ENCODE data around the gene CES4A. TPM values are rescaled to one million over a fixed set of nuclear protein-coding genes. Genes with fewer than 3 reads are reported as not detected.
"Not testable (repeated sequence)": the region's sequence is repeated elsewhere in the genome, so short reads cannot be mapped to it uniquely, and the experiment has no call there.

CES4A gene
- polyA plus RNA-seq, 1 experiment = 2.8 TPM

DNA sequence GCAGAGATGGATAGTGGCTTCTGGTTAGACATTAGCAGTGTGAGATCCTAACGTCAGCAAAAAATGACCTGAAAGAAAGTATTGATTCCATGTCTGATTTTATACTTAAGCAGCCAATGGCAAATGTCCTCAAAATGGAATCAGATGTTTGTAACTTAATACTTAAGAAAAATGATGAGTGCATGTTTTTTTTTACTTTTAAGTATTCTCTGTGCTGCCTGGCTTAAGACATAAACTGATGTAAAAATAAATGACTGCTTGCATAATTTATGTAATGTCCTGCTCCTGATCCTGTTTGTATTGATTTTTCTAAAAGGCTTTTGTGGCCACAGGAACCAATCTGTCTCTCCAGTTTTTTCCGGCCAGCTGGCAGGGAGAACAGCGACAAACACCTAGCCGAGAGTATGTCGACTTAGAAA, 47.9 kb downstream of the CES4A start:
- Histone ChIP-seq H3K4me3 (ENCODE audit: low read depth, low read length) (no peak overlapping the region), H3K27ac (ENCODE audit: low read depth, low read length) (no peak overlapping the region), H3K27me3 (ENCODE audit: control insufficient read depth, insufficient read depth, low read length) (no peaks in the 10 kb centered on the region), H3K9me3 (ENCODE audit: control insufficient read depth, insufficient read depth, low read length) (no peaks in the 10 kb centered on the region)
- TF ChIP-seq, protein P1, sequence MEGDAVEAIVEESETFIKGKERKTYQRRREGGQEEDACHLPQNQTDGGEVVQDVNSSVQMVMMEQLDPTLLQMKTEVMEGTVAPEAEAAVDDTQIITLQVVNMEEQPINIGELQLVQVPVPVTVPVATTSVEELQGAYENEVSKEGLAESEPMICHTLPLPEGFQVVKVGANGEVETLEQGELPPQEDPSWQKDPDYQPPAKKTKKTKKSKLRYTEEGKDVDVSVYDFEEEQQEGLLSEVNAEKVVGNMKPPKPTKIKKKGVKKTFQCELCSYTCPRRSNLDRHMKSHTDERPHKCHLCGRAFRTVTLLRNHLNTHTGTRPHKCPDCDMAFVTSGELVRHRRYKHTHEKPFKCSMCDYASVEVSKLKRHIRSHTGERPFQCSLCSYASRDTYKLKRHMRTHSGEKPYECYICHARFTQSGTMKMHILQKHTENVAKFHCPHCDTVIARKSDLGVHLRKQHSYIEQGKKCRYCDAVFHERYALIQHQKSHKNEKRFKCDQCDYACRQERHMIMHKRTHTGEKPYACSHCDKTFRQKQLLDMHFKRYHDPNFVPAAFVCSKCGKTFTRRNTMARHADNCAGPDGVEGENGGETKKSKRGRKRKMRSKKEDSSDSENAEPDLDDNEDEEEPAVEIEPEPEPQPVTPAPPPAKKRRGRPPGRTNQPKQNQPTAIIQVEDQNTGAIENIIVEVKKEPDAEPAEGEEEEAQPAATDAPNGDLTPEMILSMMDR (IDR thresholded peaks at IDR 0.05; ENCODE audit: low read depth, low read length) = no peak
- ChIA-PET CTCF (no interaction called here), POLR2A (no interaction called here)
- no peak for DNase-seq (ENCODE audit: low read depth, low spot score)

DNA sequence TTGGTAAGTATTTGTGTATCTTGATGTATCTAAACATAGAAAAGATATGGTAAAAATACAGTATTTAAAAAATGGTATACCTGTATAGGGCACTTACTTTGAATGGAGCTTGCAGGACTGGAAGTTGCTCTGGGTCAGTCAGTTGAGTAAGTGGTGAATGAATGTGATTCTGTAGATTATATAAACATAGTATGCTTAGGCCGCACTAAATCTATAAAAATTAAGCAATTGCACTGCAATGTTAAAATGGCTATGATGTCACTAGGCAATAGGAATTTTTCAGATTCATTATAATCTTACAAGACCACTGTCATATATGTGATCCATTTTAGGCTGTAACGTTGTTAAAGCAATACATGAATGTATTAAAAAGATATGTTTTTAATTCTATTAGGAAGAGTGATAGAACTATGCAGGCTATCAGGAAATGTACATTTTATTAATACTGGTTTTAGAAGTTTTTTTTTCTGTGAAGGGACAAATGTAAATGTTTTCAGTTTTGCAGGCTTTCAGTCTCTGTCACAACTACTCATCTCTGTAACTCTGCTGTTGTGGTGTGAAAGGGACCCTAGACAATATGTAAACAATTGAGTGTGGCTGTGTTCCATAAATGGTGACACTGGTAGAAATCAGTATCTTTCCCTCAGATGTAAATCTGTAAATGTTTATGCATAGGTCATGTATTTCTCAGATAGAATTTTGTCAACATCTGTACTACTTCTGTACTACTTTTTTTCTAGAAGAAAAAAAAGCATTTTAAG, 51.1 kb downstream of the CES4A start:
- no peaks in the 10 kb centered on the region for H3K27me3 ChIP-seq (ENCODE audit: control insufficient read depth, insufficient read depth, low read length)
- no peaks in the 10 kb centered on the region for H3K9me3 ChIP-seq (ENCODE audit: control insufficient read depth, insufficient read depth, low read length)
- TF ChIP-seq, protein P1 (IDR thresholded peaks at IDR 0.05; ENCODE audit: low read depth, low read length) = no peak
- ChIA-PET POLR2A (no interaction called here), CTCF (no interaction called here)
- H3K27ac ChIP-seq (ENCODE audit: low read depth, low read length) = no peak overlapping the region
- no peak for DNase-seq (ENCODE audit: low read depth, low spot score)
- H3K4me3 ChIP-seq (ENCODE audit: low read depth, low read length) = no peak overlapping the region

DNA sequence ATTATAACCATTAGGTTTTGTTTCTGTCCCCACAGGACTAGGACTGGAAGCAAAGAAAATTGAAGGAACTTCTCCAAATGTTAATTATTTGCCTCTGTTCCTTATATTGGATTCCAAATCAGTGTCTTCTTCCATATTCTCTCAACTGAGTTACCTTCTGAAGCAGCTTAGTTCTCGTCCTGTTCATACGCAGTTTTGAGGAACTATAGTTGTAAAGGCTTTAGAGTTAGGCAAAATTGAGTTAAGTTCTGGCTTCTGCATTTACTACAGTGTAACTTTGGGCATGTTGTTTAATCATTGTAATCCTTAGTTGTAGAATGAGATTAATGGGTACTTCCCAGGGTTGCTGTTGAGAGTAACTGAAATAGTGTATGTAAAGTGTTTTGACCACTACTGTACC, 51.8 kb downstream of the CES4A start:
- TF ChIP-seq, protein P1 (IDR thresholded peaks at IDR 0.05; ENCODE audit: low read depth, low read length) = no peak
- H3K9me3 ChIP-seq (ENCODE audit: control insufficient read depth, insufficient read depth, low read length) = no peaks in the 10 kb centered on the region
- DNase-seq (ENCODE audit: low read depth, low spot score) = no peak
- H3K27me3 ChIP-seq (ENCODE audit: control insufficient read depth, insufficient read depth, low read length) = no peaks in the 10 kb centered on the region
- CTCF ChIA-PET = no interaction called here
- no peak overlapping the region for H3K4me3 ChIP-seq (ENCODE audit: low read depth, low read length)
- no peak overlapping the region for H3K27ac ChIP-seq (ENCODE audit: low read depth, low read length)
- POLR2A ChIA-PET = no interaction called here

DNA sequence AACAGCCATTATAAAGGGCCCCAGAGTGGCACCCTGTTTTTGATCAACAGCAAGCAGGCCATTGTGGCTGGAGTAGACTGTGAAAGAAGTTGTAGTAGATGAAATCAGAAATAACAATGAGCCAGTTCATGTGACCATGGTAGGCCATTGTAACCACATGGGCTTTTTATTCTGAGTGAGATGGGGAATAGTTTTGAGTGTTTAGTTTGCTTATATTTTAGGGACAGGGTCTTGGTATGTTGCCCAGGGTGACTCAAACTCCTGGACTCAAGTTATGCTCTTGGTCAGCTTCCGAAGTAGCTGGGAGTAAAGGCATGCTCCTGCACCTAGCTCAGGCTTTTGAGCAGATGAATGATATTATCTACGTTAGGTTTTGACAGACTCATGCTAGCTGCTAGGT, 52.5 kb downstream of the CES4A start:
- no peaks in the 10 kb centered on the region for H3K9me3 ChIP-seq (ENCODE audit: control insufficient read depth, insufficient read depth, low read length)
- no peak overlapping the region for H3K4me3 ChIP-seq (ENCODE audit: low read depth, low read length)
- DNase-seq (ENCODE audit: low read depth, low spot score) = peak; percentile 39
- H3K27me3 ChIP-seq (ENCODE audit: control insufficient read depth, insufficient read depth, low read length) = no peaks in the 10 kb centered on the region
- TF ChIP-seq, protein P1 (IDR thresholded peaks at IDR 0.05; ENCODE audit: low read depth, low read length) = no peak
- CTCF ChIA-PET = interaction anchor here (0.6 to 1.2 kb wide), 2 partner anchors 20 to 634 kb away, joined by 3 to 5 read pairs; no protein-coding TSS in a partner anchor
- no peak overlapping the region for H3K27ac ChIP-seq (ENCODE audit: low read depth, low read length)
- POLR2A ChIA-PET = interaction anchor here (0.5 to 1.1 kb wide), 3 partner anchors 11 to 114 kb away, joined by 3 to 6 read pairs (median 4); no protein-coding TSS in a partner anchor

DNA sequence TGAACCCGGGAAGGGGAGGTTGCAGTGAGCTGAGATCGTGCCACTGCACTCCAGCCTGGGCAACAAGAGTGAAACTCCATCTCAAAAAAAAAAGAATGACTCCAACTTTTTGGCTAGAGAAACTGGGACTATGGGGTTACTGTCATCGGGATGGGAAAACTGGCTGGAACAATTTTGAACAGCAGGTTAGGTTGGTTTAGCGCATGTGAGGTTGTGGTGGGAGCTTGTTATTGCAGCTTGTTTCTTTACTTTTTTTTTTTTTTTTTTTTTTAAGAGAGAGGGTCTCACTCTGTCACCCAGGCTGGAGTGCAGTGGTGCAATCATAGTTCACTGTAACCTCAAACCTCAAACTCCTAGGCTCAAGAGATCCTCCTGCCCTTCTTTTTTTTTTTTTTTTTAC, 53.1 kb downstream of the CES4A start:
- not testable (repeated sequence) for H3K9me3 ChIP-seq (ENCODE audit: control insufficient read depth, insufficient read depth, low read length); DNase-seq (ENCODE audit: low read depth, low spot score); H3K27ac ChIP-seq (ENCODE audit: low read depth, low read length); H3K4me3 ChIP-seq (ENCODE audit: low read depth, low read length); H3K27me3 ChIP-seq (ENCODE audit: control insufficient read depth, insufficient read depth, low read length)
- CTCF ChIA-PET = interaction anchor here (0.6 to 1.2 kb wide), 3 partner anchors 19 to 634 kb away, joined by 3 to 5 read pairs (median 3); no protein-coding TSS in a partner anchor
- POLR2A ChIA-PET = interaction anchor here (0.5 to 1.1 kb wide), 2 partner anchors 12 to 66 kb away, joined by 3 to 6 read pairs; no protein-coding TSS in a partner anchor

Measured in AG04450 (cell line).